Peyer's patch (tissue), 4 donors: ENCODE results near the gene GP1BB.

Source experiments
- CTCF ChIP-seq, 6 experiments: fragments of 450-650 bp in 4 of 6; fragments of 200-600 bp in 2 of 6; sonication (generic) in 1 of 6; IDR thresholded peaks; one replicate each; pipeline ENCODE4 v1.5.1; 2017 to 2019; ENCODE audit warnings: antibody characterized with exemption in 6 of 6, mild to moderate bottlenecking in 3 of 6, moderate library complexity in 1 of 6
- POLR2A ChIP-seq, 2 donors: fragments of 450-650 bp; IDR thresholded peaks; one replicate each; pipeline ENCODE4 v1.5.1; 2017; ENCODE audit warnings: antibody characterized with exemption in 2 of 2, mild to moderate bottlenecking in 2 of 2, moderate library complexity in 2 of 2

- no peak for TF ChIP-seq CTCF (IDR thresholded peaks at IDR 0.05)
- TF ChIP-seq POLR2A (IDR thresholded peaks at IDR 0.05), result no peak
Measured at GRCh38 chr22:19748991-19749664, 25.8 kb downstream of the GP1BB start.
